Omental fat pad (tissue), 4 donors: ENCODE results near the gene RUNX3. TPM values are rescaled to one million over a fixed set of nuclear protein-coding genes. Genes with fewer than 3 reads are reported as not detected.

ENCODE experiments used
- ATAC-seq: fragments of 150-250 bp; one replicate; pipeline ENCODE4 v1.9.1; 2016; ENCODE audit warnings: mild to moderate bottlenecking, moderate library complexity; ENCODE audit not compliant: low FRiP score
- DNase-seq: peaks from one replicate; pipeline ENCODE4 v3.0.0-alpha.2; 2019; ENCODE audit warnings: low spot score
- total RNA-seq, 4 donors: library from RNA; depleted of rRNA; stranded (reverse); fragments of >200 nt; gene quantifications; one replicate each; pipeline ENCODE4 v1.1.0, GENCODE V29; 2016
- TF ChIP-seq, protein P1 (sequence below), 3 donors: fragments of 450-650 bp; IDR thresholded peaks; one replicate each; pipeline ENCODE4 v1.5.1; 2016 to 2017; ENCODE audit warnings: antibody characterized with exemption in 3 of 3, mild to moderate bottlenecking in 3 of 3, moderate library complexity in 2 of 3

Gene RUNX3
- total RNA-seq, 4 donors from 2014 or later, result 1.6 to 6.7 (median 3.8) TPM

DNA sequence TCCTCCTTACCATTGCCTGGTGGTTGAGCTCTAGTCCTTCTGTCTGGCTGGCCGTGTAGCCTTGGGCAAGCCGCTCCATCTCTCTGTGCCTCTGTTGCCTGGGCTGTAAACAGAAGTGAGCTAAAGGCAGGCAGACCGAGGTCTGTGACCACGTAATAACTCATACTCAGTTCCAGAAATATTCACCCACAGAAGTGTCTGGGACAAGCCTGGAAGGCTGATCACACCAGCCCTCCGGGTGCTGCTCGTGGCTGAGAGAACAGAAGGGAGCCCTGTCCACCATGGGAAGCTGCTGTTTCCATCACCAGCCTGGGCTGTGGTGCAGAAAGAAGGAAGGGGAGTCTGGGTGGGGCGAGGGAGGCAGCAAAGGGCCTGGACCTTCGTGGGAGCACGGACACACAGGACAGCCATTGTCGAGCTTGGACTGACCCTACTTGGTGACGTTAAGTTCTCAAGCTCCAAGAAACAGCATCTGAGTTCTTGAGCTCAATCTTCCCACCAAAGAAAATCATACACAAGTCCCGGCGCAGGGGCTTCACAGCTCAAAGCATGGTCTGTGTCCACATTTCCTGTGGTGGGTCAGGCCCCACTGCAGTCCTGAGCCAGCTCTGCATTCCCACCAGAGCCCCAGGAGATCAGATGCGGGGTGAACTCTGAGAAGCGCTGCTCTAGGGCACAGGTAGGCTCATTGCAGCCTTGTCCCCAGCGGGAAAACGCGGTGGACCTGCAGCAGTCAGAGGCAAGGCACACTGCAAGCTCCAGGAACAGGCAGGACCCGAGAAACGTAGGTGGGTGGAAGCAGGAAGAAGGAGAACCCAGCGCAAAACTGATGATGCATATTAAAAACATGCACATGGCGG lies 61.8 kb downstream of the RUNX3 start:
- DNase-seq, result no peak
- TF ChIP-seq, protein P1, sequence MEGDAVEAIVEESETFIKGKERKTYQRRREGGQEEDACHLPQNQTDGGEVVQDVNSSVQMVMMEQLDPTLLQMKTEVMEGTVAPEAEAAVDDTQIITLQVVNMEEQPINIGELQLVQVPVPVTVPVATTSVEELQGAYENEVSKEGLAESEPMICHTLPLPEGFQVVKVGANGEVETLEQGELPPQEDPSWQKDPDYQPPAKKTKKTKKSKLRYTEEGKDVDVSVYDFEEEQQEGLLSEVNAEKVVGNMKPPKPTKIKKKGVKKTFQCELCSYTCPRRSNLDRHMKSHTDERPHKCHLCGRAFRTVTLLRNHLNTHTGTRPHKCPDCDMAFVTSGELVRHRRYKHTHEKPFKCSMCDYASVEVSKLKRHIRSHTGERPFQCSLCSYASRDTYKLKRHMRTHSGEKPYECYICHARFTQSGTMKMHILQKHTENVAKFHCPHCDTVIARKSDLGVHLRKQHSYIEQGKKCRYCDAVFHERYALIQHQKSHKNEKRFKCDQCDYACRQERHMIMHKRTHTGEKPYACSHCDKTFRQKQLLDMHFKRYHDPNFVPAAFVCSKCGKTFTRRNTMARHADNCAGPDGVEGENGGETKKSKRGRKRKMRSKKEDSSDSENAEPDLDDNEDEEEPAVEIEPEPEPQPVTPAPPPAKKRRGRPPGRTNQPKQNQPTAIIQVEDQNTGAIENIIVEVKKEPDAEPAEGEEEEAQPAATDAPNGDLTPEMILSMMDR (IDR thresholded peaks at IDR 0.05), result no peak

GRCh38 chr1:24867084-24867870 lies 62.8 kb downstream of the RUNX3 start:
- ATAC-seq, result no peak

More for the DNA sequence above, 61.8 kb downstream of the RUNX3 start:
- ATAC-seq, result no peak

GRCh38 chr1:24866211-24867083 lies 63.6 kb downstream of the RUNX3 start:
- ATAC-seq (no peak), DNase-seq (no peak)
- TF ChIP-seq, protein P1 (IDR thresholded peaks at IDR 0.05), result no peak

More at GRCh38 chr1:24867084-24867870, 62.8 kb downstream of the RUNX3 start:
- DNase-seq, result no peak
- TF ChIP-seq, protein P1 (IDR thresholded peaks at IDR 0.05), result no peak

GRCh38 chr1:24865587-24865986 lies 64.5 kb downstream of the RUNX3 start:
- DNase-seq (no peak), ATAC-seq (no peak)
- TF ChIP-seq, protein P1 (IDR thresholded peaks at IDR 0.05), result no peak

GRCh38 chr1:24865168-24865567 lies 64.9 kb downstream of the RUNX3 start:
- no peak for DNase-seq
- ATAC-seq, result no peak
- TF ChIP-seq, protein P1 (IDR thresholded peaks at IDR 0.05), result no peak

DNA sequence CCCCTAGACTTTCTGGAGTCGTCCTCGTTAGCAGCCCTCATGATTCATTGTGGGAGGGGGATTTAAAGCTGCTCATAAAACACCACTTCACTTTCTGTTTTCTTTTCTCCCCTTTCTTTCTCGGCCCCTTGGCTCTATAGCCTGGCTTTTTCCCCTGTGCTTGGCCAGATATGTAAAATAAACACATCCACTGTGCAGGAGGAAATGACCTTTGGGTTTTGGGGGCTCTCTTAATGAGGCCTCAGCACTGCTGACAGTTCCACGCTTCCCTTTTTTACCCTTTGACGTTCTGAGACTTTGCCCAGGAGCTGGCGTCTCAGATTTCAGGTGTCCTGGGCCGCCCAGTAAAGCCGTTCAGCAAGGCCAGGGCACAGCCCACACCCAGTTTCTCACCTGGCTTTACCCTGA lies 65.7 kb downstream of the RUNX3 start:
- ATAC-seq (no peak), DNase-seq (no peak)
- TF ChIP-seq, protein P1 (IDR thresholded peaks at IDR 0.05), result no peak
